CD14-positive monocyte (primary cell): ENCODE measurements around the gene HMGCS2. TPM values are rescaled to one million over a fixed set of nuclear protein-coding genes. Genes with fewer than 3 reads are reported as not detected.
A peak's percentile ranks its signal among the peaks of the same experiment; 100 is the strongest.
"Not testable (repeated sequence)": the region's sequence is repeated elsewhere in the genome, so short reads cannot be mapped to it uniquely, and the experiment has no call there.

Experiments used
- DNase-seq, 3 donors: peaks; one replicate each; pipeline ENCODE4 v3.0.0-alpha.2; 2011 to 2022
- H2AFZ ChIP-seq: 2 replicates; pipeline ENCODE4 v1.6.0; 2012; ENCODE audit warnings: mild to moderate bottlenecking, low read depth, low read length, inconsistent platforms; ENCODE audit not compliant: insufficient read depth, poor library complexity, severe bottlenecking
- H3K27ac ChIP-seq, 2 donors: 1 replicate in 1 of 2; 2 replicates in 1 of 2; pipeline ENCODE4 v1.5.1; 2012 to 2013; ENCODE audit warnings: low read length in 2 of 2, control low read depth in 1 of 2, inconsistent platforms in 1 of 2, low read depth in 1 of 2, mild to moderate bottlenecking in 1 of 2
- H3K27me3 ChIP-seq, 2 donors: one replicate each; pipeline versions ENCODE4 v1.6.0 to v1.6.1; 2011 to 2013; ENCODE audit warnings: low read length in 2 of 2; ENCODE audit not compliant: control insufficient read depth in 2 of 2, insufficient read depth in 2 of 2
- H3K36me3 ChIP-seq, 2 donors: replicated peaks in 1 of 2; 1 replicate in 1 of 2; 2 replicates in 1 of 2; pipeline versions ENCODE4 v1.5.1 to v1.6.1; 2012 to 2013; ENCODE audit warnings: low read length in 2 of 2, control low read depth in 1 of 2, inconsistent platforms in 1 of 2, mild to moderate bottlenecking in 1 of 2; ENCODE audit not compliant: insufficient read depth in 2 of 2, control insufficient read depth in 1 of 2
- H3K4me1 ChIP-seq, 2 donors: 1 replicate in 1 of 2; 2 replicates in 1 of 2; pipeline versions ENCODE4 v1.5.1 to v1.6.1; 2012 to 2013; ENCODE audit warnings: low read length in 2 of 2, control low read depth in 1 of 2, inconsistent platforms in 1 of 2, mild to moderate bottlenecking in 1 of 2, moderate library complexity in 1 of 2; ENCODE audit not compliant: insufficient read depth in 2 of 2, control insufficient read depth in 1 of 2
- H3K4me2 ChIP-seq: replicated peaks from 2 replicates; pipeline ENCODE3; 2012; ENCODE audit warnings: low read length, moderate library complexity, mild to moderate bottlenecking; ENCODE audit not compliant: poor library complexity, severe bottlenecking; ENCODE audit errors: extremely low read depth
- H3K4me3 ChIP-seq, 3 experiments: fragments of 200-600 bp in 1 of 3; sonication (generic) in 1 of 3; replicated peaks in 1 of 3; 1 replicate in 2 of 3; 2 replicates in 1 of 3; pipeline ENCODE4 v1.5.1; 2011 to 2013; ENCODE audit warnings: low read length in 3 of 3, mild to moderate bottlenecking in 3 of 3, control low read depth in 2 of 3, low read depth in 2 of 3, inconsistent platforms in 1 of 3, moderate library complexity in 1 of 3
- H3K79me2 ChIP-seq: 2 replicates; pipeline ENCODE4 v1.6.0; 2012; ENCODE audit warnings: mild to moderate bottlenecking, control low read depth, inconsistent platforms, low read length, moderate library complexity; ENCODE audit not compliant: insufficient read depth
- H3K9ac ChIP-seq: 2 replicates; pipeline ENCODE4 v1.6.0; 2017; ENCODE audit warnings: low read length, mild to moderate bottlenecking; ENCODE audit not compliant: insufficient read depth, poor library complexity, severe bottlenecking
- H3K9me3 ChIP-seq, 2 donors: replicated peaks in 1 of 2; 1 replicate in 1 of 2; 2 replicates in 1 of 2; pipeline versions ENCODE4 v1.5.1 to v1.6.1; 2012 to 2013; ENCODE audit warnings: low read length in 2 of 2, control low read depth in 1 of 2; ENCODE audit not compliant: control insufficient read depth in 1 of 2, insufficient read depth in 1 of 2
- H4K20me1 ChIP-seq: 2 replicates; pipeline ENCODE4 v1.6.0; 2012; ENCODE audit warnings: mild to moderate bottlenecking, low read length, control low read depth, moderate library complexity; ENCODE audit not compliant: insufficient read depth
- H3K27ac Mint-ChIP-seq, 7 donors: one replicate each; pipeline ENCODE4 v1.8.0; 2020; ENCODE audit warnings: mild to moderate bottlenecking in 7 of 7, mixed read lengths in 7 of 7, moderate library complexity in 6 of 7, inconsistent platforms in 2 of 7
- H3K27me3 Mint-ChIP-seq, 3 donors: one replicate each; pipeline ENCODE4 v1.8.0; 2021 to 2022; ENCODE audit warnings: low read depth in 3 of 3, mild to moderate bottlenecking in 3 of 3, mixed read lengths in 3 of 3, moderate library complexity in 3 of 3, inconsistent platforms in 1 of 3
- H3K36me3 Mint-ChIP-seq, 2 donors: one replicate each; pipeline ENCODE4 v1.8.0; 2020; ENCODE audit warnings: mixed read lengths in 2 of 2, inconsistent platforms in 1 of 2, mild to moderate bottlenecking in 1 of 2
- H3K4me1 Mint-ChIP-seq: one replicate; pipeline ENCODE4 v1.8.0; 2020; ENCODE audit warnings: mild to moderate bottlenecking, mixed read lengths
- H3K4me3 Mint-ChIP-seq, 2 donors: one replicate each; pipeline ENCODE4 v1.8.0; 2020; ENCODE audit warnings: mild to moderate bottlenecking in 2 of 2, mixed read lengths in 2 of 2, moderate library complexity in 1 of 2
- H3K9me3 Mint-ChIP-seq, 7 donors: one replicate each; pipeline ENCODE4 v1.8.0; 2020 to 2022; ENCODE audit warnings: mixed read lengths in 7 of 7, mild to moderate bottlenecking in 6 of 7, moderate library complexity in 6 of 7, inconsistent platforms in 2 of 7
- whole genome bisulfite sequencing: methylation state at CpG from one replicate; pipeline ENCODE4 v1.1.5; 2013; ENCODE audit warnings: missing lambda C conversion rate; ENCODE audit not compliant: insufficient coverage; 5-methylcytosine and 5-hydroxymethylcytosine counted together
- intact Hi-C, 2 donors: fragments of 100-400 bp; cut with micrococcal nuclease; formaldehyde crosslinking; loops; one replicate each; pipeline versions ENCODE4 v1.15.0 to v1.15.1; 2023
- polyA plus RNA-seq, 3 donors: library from polyadenylated mRNA; depleted of rRNA in 1 of 3; unstranded in 2 of 3; stranded (reverse) in 1 of 3; fragments of 300-500 nt in 2 of 3; fragments of >200 nt in 1 of 3; fragmentation: Illumina TruSeq in 2 of 3; gene quantifications; 1 replicate in 2 of 3; 2 replicates in 1 of 3; pipeline ENCODE4 v1.2.3, GENCODE V29; 2012 to 2021
- TF ChIP-seq, protein P1 (sequence below): fragments of 200-600 bp; IDR thresholded peaks from one replicate; pipeline ENCODE4 v1.8.0; 2022; ENCODE audit warnings: antibody characterized with exemption, mild to moderate bottlenecking

Gene HMGCS2
- polyA plus RNA-seq, 3 donors: not detected

DNA sequence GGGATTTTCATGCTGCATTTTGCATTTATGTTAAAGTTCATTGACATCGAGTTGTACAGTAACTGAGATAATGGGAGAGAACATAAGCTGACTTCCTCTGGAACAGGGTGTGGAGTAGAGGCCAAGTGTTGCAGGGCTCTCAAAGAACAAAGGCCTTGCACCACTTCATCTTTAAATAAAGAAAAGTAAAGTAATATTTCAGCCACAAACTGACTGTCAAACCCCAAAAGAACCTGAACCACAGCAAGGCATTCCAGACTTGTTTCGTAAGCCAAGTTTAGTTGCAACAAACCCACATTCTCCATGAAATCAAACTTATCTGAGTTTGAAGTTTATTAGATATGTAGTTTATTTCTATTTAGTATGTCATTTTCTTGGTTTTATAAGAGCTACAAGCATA lies 19.1 kb upstream of the HMGCS2 start:
- TF ChIP-seq, protein P1, sequence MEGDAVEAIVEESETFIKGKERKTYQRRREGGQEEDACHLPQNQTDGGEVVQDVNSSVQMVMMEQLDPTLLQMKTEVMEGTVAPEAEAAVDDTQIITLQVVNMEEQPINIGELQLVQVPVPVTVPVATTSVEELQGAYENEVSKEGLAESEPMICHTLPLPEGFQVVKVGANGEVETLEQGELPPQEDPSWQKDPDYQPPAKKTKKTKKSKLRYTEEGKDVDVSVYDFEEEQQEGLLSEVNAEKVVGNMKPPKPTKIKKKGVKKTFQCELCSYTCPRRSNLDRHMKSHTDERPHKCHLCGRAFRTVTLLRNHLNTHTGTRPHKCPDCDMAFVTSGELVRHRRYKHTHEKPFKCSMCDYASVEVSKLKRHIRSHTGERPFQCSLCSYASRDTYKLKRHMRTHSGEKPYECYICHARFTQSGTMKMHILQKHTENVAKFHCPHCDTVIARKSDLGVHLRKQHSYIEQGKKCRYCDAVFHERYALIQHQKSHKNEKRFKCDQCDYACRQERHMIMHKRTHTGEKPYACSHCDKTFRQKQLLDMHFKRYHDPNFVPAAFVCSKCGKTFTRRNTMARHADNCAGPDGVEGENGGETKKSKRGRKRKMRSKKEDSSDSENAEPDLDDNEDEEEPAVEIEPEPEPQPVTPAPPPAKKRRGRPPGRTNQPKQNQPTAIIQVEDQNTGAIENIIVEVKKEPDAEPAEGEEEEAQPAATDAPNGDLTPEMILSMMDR: no peak
- Histone ChIP-seq H3K9me3 (no peaks in the 10 kb centered on the region), H3K9ac (no peak overlapping the region), H3K27me3 (no peaks in the 10 kb centered on the region), H3K4me2 (no peak overlapping the region), H3K27ac (no peak overlapping the region), H2AFZ (no peak overlapping the region), H3K79me2 (no peaks in the 10 kb centered on the region), H4K20me1 (no peaks in the 10 kb centered on the region), H3K4me3 (no peak overlapping the region), H3K4me1 (peaks cover 46 to 55% of the 10 kb centered on the region in 2 donors), H3K36me3 (no peaks in the 10 kb centered on the region)
- Mint-ChIP-seq H3K36me3 (no peaks in the 10 kb centered on the region), H3K4me3 (no peak overlapping the region), H3K9me3 (peaks cover 0 to 2% (median 0%) of the 10 kb centered on the region in 7 donors), H3K27ac (no peak overlapping the region), H3K4me1 (peaks cover 50% of the 10 kb centered on the region), H3K27me3 (peaks cover 0 to 2% (median 0%) of the 10 kb centered on the region in 3 donors)
- no peak for DNase-seq
- intact Hi-C loops: loop anchor here in 1 of 2 donors (5.0 kb wide), 1 partner anchor 50 kb away; no protein-coding TSS in a partner anchor
- WGBS: 14% methylated on average over 1 of the region's 2 CpGs

DNA sequence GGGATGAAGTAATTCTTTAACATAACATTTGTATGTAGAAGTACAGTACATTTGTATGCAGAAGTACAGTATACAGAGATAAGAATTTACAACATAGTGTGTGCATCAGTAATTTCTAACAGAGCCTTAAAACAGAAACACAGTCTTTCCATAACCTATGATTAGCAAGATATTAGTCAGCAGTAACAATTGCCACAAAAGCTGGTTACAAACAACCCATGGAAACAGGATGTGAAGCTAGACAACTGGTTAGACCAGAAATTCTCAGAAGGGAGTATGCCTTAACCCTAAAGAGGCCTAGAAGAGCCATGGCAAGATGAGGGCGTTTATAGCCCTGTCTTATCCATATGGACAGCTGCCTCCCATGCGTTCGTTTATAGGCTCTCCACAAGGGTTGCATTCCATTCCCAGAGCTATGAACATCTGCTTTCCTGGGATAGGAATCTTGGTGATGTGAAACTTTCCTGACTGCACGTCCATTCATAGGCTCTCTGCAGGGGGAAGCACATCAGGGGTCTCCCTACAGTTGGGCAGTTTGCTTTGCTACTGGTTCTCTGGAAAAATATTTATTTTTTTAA lies 17.9 kb upstream of the HMGCS2 start:
- not testable (repeated sequence) for H3K4me3 ChIP-seq, H2AFZ ChIP-seq, H3K9me3 Mint-ChIP-seq, H3K4me3 Mint-ChIP-seq, H3K36me3 ChIP-seq, H3K9ac ChIP-seq, H4K20me1 ChIP-seq, H3K36me3 Mint-ChIP-seq, H3K27me3 Mint-ChIP-seq, H3K79me2 ChIP-seq, H3K4me2 ChIP-seq, DNase-seq, H3K27ac ChIP-seq, H3K27me3 ChIP-seq, H3K9me3 ChIP-seq
- Mint-ChIP-seq H3K4me1 (peaks cover 56% of the 10 kb centered on the region), H3K27ac (peak overlapping the region in 4 of 7 donors; percentile 8 to 43 (median 36))
- 40% methylated on average over 1 of the region's 4 CpGs for WGBS
- intact Hi-C loops: loop anchor here in 1 of 2 donors (5.0 kb wide), 1 partner anchor 51 kb away; no protein-coding TSS in a partner anchor
- H3K4me1 ChIP-seq: peaks cover 53 to 63% of the 10 kb centered on the region in 2 donors

DNA sequence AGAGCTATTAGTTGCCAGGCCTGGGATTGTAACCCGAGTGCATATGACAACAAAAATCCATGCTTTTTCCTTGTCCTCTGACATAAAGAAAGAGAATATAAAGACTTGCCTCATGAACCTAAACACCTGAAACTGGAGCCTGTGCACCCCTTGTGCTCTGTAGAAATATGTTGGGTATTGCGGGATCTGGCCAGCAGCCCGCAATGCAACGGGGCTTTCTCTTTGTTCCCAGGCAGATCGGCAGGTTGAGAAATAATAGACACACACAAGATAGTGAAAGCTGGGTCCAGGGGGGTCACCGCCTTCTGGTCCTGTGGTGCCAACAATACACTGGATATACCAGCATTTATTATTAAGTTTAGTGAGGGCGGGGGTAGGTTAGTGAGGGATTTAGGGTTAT lies 17.3 kb upstream of the HMGCS2 start:
- H3K27ac Mint-ChIP-seq: peak overlapping the region in 5 of 7 donors; percentile 8 to 88 (median 43)
- Histone ChIP-seq H3K4me1 (peaks cover 53 to 63% of the 10 kb centered on the region in 2 donors), H3K27ac (peak overlapping the region in 1 of 2 donors; percentile 9)
- H3K79me2 ChIP-seq, H3K9ac ChIP-seq, H3K9me3 ChIP-seq, H3K9me3 Mint-ChIP-seq, H3K27me3 ChIP-seq, H2AFZ ChIP-seq, H3K36me3 Mint-ChIP-seq, H3K4me3 Mint-ChIP-seq, H3K4me2 ChIP-seq, H3K27me3 Mint-ChIP-seq, H3K4me3 ChIP-seq, H3K36me3 ChIP-seq, H4K20me1 ChIP-seq, DNase-seq: not testable (repeated sequence)
- peaks cover 56% of the 10 kb centered on the region for H3K4me1 Mint-ChIP-seq
- intact Hi-C loops: loop anchor here in 1 of 2 donors (5.0 kb wide), 1 partner anchor 51 kb away; no protein-coding TSS in a partner anchor
- WGBS: no CpG with 5 or more reads among the region's 7 CpGs
